Measurements from ENCODE around the gene OSBP2. TPM values are rescaled to one million over a fixed set of nuclear protein-coding genes. Genes with fewer than 3 reads are reported as not detected.

Gene OSBP2
- total RNA-seq, 1 experiment from 2014 or later = 7.1 TPM

DNA sequence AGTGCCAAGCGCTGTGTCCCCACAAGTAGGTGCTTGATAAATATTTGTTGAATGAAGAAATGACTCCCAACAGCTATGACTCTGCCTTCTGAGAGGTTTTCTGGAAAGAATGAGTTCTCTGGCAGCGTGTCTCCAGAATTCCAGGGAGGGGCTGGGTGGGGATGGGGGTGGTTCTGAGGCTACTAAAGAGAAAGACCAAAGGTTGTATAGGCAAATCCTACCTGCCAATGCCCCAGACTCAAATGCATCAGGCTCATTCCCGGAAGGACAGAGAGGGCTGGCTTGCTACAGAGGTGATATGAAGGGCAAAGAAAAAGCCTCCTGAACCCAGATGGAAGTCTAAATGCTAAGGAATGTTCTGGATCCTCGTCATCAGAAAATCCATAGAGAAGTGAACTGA lies 28.9 kb upstream of the OSBP2 start:
- H4K20me1 ChIP-seq (ENCODE audit: insufficient read depth) = no peaks in the 10 kb centered on the region
- H3K27me3 ChIP-seq (ENCODE audit: insufficient read depth, low read depth) = no peaks in the 10 kb centered on the region
- no peak for TF ChIP-seq EZH2 (IDR thresholded peaks at IDR 0.05; ENCODE audit: low read depth)
- TF ChIP-seq, protein P1, sequence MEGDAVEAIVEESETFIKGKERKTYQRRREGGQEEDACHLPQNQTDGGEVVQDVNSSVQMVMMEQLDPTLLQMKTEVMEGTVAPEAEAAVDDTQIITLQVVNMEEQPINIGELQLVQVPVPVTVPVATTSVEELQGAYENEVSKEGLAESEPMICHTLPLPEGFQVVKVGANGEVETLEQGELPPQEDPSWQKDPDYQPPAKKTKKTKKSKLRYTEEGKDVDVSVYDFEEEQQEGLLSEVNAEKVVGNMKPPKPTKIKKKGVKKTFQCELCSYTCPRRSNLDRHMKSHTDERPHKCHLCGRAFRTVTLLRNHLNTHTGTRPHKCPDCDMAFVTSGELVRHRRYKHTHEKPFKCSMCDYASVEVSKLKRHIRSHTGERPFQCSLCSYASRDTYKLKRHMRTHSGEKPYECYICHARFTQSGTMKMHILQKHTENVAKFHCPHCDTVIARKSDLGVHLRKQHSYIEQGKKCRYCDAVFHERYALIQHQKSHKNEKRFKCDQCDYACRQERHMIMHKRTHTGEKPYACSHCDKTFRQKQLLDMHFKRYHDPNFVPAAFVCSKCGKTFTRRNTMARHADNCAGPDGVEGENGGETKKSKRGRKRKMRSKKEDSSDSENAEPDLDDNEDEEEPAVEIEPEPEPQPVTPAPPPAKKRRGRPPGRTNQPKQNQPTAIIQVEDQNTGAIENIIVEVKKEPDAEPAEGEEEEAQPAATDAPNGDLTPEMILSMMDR (conservative IDR thresholded peaks at IDR 0.05) = no peak
- no peak overlapping the region for H3K4me2 ChIP-seq
- no peaks in the 10 kb centered on the region for H3K9me2 ChIP-seq (ENCODE audit: insufficient read depth)
- intact Hi-C loops (cut with micrococcal nuclease; ENCODE audit: unreplicated experiment) = no loop called here
- H3K27ac ChIP-seq = no peak overlapping the region
- ChIA-PET POLR2A (ENCODE audit: unreplicated experiment) (interaction anchor here (0.6 kb wide), 1 partner anchor 73 kb away, joined by 8 read pairs; no protein-coding TSS in a partner anchor), CTCF (no interaction called here)
- H3K79me2 ChIP-seq (ENCODE audit: low read depth) = no peaks in the 10 kb centered on the region
- peaks cover 4% of the 10 kb centered on the region; the same call in 1 of the 2 replicates for H3F3A ChIP-seq (ENCODE audit: insufficient read depth, low read depth)
- H3K36me3 ChIP-seq (ENCODE audit: low read depth) = no peaks in the 10 kb centered on the region
- H2AFZ ChIP-seq = no peak overlapping the region
- H3K9me3 ChIP-seq (ENCODE audit: insufficient read depth, low read depth) = no peaks in the 10 kb centered on the region
- H3K4me1 ChIP-seq (replicated peaks; ENCODE audit: insufficient read depth) = peaks cover 14% of the 10 kb centered on the region
- BruUV-seq (replicated peaks) = no TSS peak
- DNase-seq = no peak
- no peak overlapping the region for H3K4me3 ChIP-seq

DNA sequence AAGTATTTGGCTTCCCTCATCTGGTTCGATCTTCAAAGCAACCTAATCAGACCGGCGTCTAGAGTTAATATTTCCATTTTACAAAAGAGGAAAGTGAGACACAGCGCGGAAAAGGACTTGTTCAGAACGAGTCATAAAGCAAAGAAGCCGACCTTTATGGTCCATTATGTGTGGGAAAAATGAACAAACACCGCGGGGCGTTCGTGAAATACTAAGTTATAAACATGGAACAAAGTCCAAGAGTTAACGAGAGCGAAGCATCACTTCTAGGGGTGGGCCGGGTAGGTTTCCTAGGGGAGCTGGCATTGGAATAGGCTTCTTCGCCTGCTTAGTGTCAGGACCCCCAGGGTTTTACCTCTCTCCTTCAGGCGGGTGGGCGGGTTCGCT lies 27.6 kb upstream of the OSBP2 start:
- Histone ChIP-seq H3K4me2 (peak overlapping the region; percentile 79), H2AFZ (peak overlapping the region; percentile 91), H3K4me3 (peak overlapping the region; percentile 65), H3F3A (ENCODE audit: insufficient read depth, low read depth) (peaks cover 4% of the 10 kb centered on the region; the same call in 1 of the 2 replicates), H3K27ac (no peak overlapping the region), H3K79me2 (ENCODE audit: low read depth) (no peaks in the 10 kb centered on the region), H3K27me3 (ENCODE audit: insufficient read depth, low read depth) (no peaks in the 10 kb centered on the region), H3K9me2 (ENCODE audit: insufficient read depth) (no peaks in the 10 kb centered on the region), H4K20me1 (ENCODE audit: insufficient read depth) (no peaks in the 10 kb centered on the region), H3K4me1 (replicated peaks; ENCODE audit: insufficient read depth) (peaks cover 14% of the 10 kb centered on the region), H3K36me3 (ENCODE audit: low read depth) (no peaks in the 10 kb centered on the region), H3K9me3 (ENCODE audit: insufficient read depth, low read depth) (no peaks in the 10 kb centered on the region)
- BruUV-seq (replicated peaks) = TSS peak; percentile 58
- TF ChIP-seq, protein P1 (conservative IDR thresholded peaks at IDR 0.05) = no peak
- TF ChIP-seq EZH2 (IDR thresholded peaks at IDR 0.05; ENCODE audit: low read depth) = no peak
- CTCF ChIA-PET = interaction anchor here (0.6 kb wide), 1 partner anchor 17 kb away, joined by 3 read pairs; no protein-coding TSS in a partner anchor
- POLR2A ChIA-PET (ENCODE audit: unreplicated experiment) = interaction anchor here (0.5 to 0.7 kb wide), 2 partner anchors 47 to 301 kb away, joined by 6 to 25 read pairs; no protein-coding TSS in a partner anchor
- DNase-seq = no peak
- intact Hi-C loops (cut with micrococcal nuclease; ENCODE audit: unreplicated experiment) = no loop called here

DNA sequence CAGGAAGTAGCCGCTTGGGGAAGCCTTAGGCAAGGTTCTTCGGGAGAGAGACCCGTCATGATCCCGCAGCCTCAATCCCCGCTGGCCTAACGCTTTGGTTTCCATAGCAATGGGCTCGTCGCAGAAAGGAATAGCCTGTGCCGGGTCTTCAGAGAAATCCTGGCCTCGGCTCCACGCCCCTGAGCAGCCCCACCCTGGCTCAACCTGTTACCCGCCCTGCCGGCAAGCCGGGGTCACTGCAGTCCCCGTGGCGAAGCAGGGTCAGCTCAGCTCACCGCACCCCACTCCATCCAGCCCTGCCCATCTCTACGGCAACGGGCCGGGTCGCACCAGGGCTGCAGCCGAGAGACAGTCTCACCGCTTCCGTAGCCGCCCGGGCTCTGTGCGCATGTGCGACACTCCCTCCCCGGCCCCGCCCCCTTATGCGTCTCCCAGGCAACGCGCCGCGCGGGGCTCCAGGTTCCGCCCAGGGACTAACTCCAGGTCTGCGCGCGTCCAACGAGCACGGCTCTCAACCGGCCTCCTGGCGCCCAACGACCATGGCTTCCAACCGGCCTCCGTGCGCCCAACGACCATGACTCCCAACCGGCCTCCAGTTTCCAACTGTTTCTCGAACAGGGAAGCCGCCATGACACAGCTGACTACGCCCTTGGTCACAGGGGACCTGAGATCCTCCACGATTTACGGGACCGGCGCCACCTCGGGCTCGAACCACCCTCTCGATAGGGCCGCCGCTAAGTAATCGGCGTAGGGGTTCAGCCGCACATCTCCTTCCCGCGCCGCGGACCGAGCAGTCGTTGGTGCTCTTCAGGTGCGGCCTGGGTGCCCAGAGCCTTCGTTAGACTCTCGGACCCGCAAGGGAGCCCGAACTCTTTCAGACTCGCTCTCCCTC lies 26.9 kb upstream of the OSBP2 start, which contains the start of gene DUSP18:
TSS of gene DUSP18 (minus strand) at position 382 of the 892 bp plus-strand sequence. CDS start 3,872 bp downstream, outside the sequence.
- Histone ChIP-seq H3K27me3 (ENCODE audit: insufficient read depth, low read depth) (no peaks in the 10 kb centered on the region), H3K4me3 (peak within 1 kb of the TSS; percentile 65), H3K27ac (no peak within 1 kb of the TSS), H3K4me1 (replicated peaks; ENCODE audit: insufficient read depth) (peaks cover 14% of the 10 kb centered on the region), H4K20me1 (ENCODE audit: insufficient read depth) (no peaks in the 10 kb centered on the region), H3K36me3 (ENCODE audit: low read depth) (no peaks in the 10 kb centered on the region), H3K9me2 (ENCODE audit: insufficient read depth) (no peaks in the 10 kb centered on the region), H3K79me2 (ENCODE audit: low read depth) (no peaks in the 10 kb centered on the region), H3K9me3 (ENCODE audit: insufficient read depth, low read depth) (no peaks in the 10 kb centered on the region), H3F3A (ENCODE audit: insufficient read depth, low read depth) (peaks cover 4% of the 10 kb centered on the region; the same call in 1 of the 2 replicates), H3K4me2 (peak within 1 kb of the TSS; percentile 79), H2AFZ (peak within 1 kb of the TSS; percentile 91)
- ChIA-PET CTCF (no interaction called here), POLR2A (ENCODE audit: unreplicated experiment) (interaction anchor here (0.5 kb wide), 1 partner anchor 46 kb away, joined by 6 read pairs; no protein-coding TSS in a partner anchor)
- TSS peak; percentile 97 for BruUV-seq (replicated peaks)
- intact Hi-C loops (cut with micrococcal nuclease; ENCODE audit: unreplicated experiment) = loop anchor here (2.0 kb wide), 1 partner anchor 27 kb away; the partner anchor contains the start of gene OSBP2
- TF ChIP-seq EZH2 (IDR thresholded peaks at IDR 0.05; ENCODE audit: low read depth) = no peak
- TF ChIP-seq, protein P1 (conservative IDR thresholded peaks at IDR 0.05) = peak; percentile 61
- peak; percentile 84 to 97 for DNase-seq

Measured in PC-9 (cell line).